ENCODE measurements around the gene ZC3H12A.

The ZC3H12A gene

DNA sequence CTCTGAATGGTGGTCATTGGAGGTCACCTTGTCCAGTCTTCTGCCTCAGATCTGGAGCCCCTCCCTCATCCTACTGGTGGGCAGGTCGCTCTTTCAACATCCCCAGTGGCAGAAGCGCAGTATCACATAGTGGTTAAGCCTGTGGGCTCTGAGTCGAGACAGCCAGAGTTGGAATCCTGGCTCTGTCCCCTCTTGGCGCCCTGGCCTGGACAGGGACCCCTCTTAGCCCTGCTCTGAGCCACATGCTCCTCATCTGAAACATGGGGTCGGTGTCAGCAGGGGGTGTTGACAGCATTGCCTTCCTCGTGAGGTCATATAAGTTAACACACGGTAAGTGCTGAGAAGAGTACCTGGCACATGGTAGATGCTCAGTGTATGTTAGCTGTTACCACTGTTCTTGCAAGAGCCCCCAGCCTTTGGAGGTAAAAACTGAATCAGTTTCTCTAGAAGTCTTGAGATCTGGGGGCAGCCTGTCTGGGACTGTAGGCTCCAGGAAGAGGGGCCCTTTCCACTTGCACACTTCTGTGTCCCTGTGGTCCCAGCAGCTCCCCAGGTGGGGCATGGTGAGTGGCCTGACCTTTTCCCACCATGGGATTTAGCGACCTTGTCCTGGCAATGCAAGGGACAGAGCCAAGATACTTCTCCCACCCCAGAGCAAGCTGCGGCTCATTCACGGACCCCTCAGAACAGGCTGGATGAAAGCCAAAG, 6.4 kb downstream of the ZC3H12A start:
- H3K4me3 ChIP-seq (ENCODE audit: low read depth, low read length) = no peak overlapping the region
- in situ Hi-C loops (cut with HindIII; ENCODE audit: low sequenced_read_pairs) = no loop called here
- DNase-seq (ENCODE audit: low read depth, low spot score) = no peak

DNA sequence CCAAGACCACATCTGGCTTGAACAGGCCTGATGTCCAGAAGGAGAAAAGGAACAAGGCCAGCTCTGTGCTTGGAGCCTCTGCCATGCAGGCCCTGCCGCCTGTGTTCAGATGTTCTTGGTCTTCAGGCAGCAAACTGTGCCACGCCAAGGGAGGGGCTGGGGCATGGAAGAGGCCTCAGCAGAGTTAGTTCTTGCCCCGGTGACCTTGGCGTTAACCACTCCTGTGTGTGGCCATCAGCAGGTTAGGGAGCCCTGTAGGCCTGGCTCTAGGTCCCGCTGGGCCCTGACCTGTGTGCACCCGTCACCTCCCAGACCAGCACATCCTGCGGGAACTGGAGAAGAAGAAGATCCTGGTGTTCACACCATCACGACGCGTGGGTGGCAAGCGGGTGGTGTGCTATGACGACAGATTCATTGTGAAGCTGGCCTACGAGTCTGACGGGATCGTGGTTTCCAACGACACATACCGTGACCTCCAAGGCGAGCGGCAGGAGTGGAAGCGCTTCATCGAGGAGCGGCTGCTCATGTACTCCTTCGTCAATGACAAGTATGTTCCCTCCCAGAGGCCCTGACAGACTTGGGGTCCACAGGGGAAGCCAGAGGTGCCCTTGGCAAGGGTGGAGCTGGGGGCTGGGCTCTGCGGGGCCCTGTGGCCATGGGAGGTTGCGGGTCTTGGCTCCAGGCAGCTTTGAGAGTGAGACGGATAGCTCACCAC, 7.1 kb downstream of the ZC3H12A start:
- no peak for DNase-seq (ENCODE audit: low read depth, low spot score)
- in situ Hi-C loops (cut with HindIII; ENCODE audit: low sequenced_read_pairs) = no loop called here
- TF ChIP-seq, protein P1, sequence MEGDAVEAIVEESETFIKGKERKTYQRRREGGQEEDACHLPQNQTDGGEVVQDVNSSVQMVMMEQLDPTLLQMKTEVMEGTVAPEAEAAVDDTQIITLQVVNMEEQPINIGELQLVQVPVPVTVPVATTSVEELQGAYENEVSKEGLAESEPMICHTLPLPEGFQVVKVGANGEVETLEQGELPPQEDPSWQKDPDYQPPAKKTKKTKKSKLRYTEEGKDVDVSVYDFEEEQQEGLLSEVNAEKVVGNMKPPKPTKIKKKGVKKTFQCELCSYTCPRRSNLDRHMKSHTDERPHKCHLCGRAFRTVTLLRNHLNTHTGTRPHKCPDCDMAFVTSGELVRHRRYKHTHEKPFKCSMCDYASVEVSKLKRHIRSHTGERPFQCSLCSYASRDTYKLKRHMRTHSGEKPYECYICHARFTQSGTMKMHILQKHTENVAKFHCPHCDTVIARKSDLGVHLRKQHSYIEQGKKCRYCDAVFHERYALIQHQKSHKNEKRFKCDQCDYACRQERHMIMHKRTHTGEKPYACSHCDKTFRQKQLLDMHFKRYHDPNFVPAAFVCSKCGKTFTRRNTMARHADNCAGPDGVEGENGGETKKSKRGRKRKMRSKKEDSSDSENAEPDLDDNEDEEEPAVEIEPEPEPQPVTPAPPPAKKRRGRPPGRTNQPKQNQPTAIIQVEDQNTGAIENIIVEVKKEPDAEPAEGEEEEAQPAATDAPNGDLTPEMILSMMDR (IDR thresholded peaks at IDR 0.05; ENCODE audit: low read depth, low read length) = no peak
- H3K4me3 ChIP-seq (ENCODE audit: low read depth, low read length) = no peak overlapping the region

More for the DNA sequence above, 6.4 kb downstream of the ZC3H12A start:
- TF ChIP-seq, protein P1 (IDR thresholded peaks at IDR 0.05; ENCODE audit: low read depth, low read length) = no peak

DNA sequence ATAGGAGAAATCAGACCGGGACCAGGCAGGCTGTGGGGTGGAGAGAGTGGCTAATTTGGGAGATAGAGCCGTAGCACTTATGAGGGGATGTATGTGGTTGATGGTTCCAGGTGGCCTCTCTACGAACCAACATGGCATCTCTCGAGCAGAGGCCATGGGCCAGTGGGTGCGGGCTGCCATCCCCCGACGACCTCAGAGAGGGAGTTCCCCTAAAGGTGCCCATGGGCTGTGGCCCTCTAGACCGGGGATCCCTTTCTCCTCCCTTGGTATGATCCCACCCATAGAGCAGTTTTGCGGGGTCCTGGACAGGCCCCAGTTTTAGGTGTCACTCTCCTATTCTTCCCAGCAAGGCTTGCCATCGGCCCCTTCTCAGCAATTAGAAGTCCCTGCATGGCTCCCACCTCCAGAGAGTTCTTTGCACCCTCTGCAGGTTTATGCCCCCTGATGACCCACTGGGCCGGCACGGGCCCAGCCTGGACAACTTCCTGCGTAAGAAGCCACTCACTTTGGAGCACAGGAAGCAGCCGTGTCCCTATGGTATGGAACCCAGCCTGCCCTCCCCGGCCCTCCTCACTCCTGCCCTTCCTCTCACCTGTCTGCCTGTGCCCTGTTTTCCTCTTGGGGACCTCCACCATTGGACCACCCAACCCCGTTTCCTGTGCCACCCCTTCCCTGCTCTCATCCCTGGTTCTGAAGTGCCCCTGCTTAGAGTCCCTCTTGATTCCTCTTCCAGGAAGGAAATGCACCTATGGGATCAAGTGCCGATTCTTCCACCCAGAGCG, 7.8 kb downstream of the ZC3H12A start:
- TF ChIP-seq, protein P1 (IDR thresholded peaks at IDR 0.05; ENCODE audit: low read depth, low read length) = no peak
- in situ Hi-C loops (cut with HindIII; ENCODE audit: low sequenced_read_pairs) = no loop called here
- DNase-seq (ENCODE audit: low read depth, low spot score) = no peak
- H3K4me3 ChIP-seq (ENCODE audit: low read depth, low read length) = no peak overlapping the region

DNA sequence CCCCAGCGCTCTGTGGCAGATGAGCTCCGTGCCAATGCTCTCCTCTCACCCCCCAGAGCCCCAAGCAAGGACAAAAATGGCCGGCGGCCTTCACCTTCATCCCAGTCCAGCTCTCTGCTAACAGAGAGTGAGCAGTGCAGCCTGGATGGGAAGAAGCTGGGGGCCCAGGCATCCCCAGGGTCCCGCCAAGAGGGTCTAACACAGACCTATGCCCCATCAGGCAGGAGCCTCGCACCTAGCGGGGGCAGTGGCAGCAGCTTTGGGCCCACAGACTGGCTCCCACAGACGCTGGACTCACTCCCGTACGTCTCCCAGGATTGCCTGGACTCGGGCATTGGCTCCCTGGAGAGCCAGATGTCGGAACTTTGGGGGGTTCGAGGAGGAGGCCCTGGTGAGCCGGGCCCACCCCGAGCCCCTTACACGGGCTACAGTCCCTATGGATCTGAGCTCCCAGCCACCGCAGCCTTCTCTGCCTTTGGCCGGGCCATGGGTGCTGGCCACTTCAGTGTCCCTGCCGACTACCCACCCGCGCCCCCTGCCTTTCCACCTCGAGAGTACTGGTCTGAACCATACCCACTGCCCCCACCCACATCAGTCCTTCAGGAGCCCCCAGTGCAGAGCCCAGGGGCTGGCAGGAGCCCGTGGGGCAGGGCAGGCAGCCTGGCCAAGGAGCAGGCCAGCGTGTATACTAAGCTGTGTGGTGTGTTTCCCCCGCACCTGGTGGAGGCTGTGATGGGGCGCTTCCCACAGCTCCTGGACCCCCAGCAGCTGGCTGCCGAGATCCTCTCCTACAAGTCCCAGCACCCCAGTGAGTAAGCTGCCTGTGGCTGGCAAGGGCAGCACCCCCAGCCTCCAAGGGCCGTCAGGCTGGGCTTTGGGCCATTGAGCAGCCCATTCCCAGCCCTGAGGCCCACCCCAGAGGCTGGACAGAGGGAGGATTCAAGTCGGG, 8.7 kb downstream of the ZC3H12A start:
- no peak overlapping the region for H3K4me3 ChIP-seq (ENCODE audit: low read depth, low read length)
- TF ChIP-seq, protein P1 (IDR thresholded peaks at IDR 0.05; ENCODE audit: low read depth, low read length) = no peak
- in situ Hi-C loops (cut with HindIII; ENCODE audit: low sequenced_read_pairs) = no loop called here
- no peak for DNase-seq (ENCODE audit: low read depth, low spot score)

DNA sequence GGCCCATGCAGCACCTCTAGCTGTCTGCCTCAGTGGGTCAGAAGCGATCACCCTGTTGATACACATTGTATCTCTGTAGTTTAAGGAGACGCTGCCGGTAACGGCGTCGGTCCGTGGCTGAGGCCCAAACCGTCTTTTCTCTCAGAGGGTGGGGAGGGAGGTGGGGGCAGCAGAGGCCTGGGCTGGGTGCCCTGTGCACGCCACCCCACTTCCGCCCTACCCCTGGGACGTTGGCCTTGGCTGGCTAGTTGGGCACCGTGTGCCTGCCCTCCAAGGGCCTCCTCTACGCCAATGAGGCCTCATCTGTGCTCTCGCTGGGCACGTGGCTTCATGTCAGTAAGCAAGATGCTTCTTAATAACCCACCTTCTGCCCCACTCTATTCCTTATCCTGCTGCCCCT, 9.4 kb downstream of the ZC3H12A start:
- TF ChIP-seq, protein P1 (IDR thresholded peaks at IDR 0.05; ENCODE audit: low read depth, low read length) = no peak
- H3K4me3 ChIP-seq (ENCODE audit: low read depth, low read length) = no peak overlapping the region
- in situ Hi-C loops (cut with HindIII; ENCODE audit: low sequenced_read_pairs) = no loop called here
- no peak for DNase-seq (ENCODE audit: low read depth, low spot score)
